Activated effector memory CD4-positive, alpha-beta T cell treated with Interleukin-2 at 50 U/mL for 16 hours (primary cell): ENCODE measurements around the gene CPNE4.

Experiments
- DNase-seq: peaks from one replicate; pipeline ENCODE4 v3.0.0-alpha.2; 2020

CPNE4 gene

GRCh38 chr3:131795390-131796090 lies 239.3 kb downstream of the CPNE4 start:
- no peak for DNase-seq

GRCh38 chr3:131794766-131795388 lies 239.9 kb downstream of the CPNE4 start:
- no peak for DNase-seq

DNA sequence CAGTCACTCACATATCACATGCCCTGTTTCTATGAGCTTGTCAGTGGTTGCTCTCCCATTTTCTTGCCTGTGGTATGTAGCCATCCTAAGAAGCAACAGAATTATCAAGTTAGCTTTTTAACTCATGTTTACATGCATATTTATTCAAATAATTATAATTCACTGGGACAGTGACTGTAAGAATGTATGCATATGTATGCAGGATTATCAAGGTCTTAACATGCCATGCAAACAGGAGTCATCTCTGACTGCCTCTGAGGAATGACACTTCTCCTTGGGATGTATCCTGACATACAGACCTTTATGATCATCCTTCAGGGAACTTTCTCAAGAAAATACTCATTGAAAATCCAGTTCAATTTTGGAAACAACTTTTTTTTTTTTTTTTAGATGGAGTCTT lies 240.9 kb downstream of the CPNE4 start:
- DNase-seq: no peak

DNA sequence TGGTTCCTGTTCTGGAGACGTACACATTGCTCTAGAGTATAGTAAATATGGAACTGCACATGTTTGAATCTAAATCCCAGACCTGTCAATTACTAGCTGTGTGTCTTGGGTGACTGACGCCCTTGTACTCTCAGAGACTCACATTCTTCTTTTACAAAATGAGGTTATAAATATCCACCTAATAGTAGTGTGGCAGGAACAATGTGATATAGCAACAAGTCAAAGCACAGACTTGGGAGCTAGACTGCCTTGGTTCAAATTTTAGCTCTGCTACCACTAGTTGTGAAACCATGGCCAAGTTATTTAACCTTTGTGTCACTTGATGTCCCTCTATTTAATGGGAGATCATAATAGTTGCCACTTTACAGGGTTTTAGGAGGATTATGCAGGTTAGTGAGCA lies 245.6 kb downstream of the CPNE4 start:
- no peak for DNase-seq

DNA sequence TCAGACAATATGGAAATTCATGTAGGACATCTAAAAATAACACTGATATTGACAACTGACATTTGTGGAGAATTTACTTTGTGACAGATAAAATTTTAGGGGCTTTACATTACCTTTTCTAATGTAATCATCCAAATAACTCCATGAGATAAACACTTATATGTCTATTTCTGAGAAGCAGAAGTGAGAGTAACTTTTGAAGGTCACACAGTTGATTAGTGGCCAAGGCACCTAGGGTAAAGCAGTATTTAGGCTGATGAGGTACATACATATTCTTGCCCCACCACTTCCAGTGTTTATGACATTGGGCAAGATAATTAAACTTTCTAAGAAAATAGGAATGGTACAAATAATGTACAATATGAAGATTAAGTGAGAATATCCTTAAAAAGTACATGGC lies 248.4 kb downstream of the CPNE4 start:
- DNase-seq: no peak

DNA sequence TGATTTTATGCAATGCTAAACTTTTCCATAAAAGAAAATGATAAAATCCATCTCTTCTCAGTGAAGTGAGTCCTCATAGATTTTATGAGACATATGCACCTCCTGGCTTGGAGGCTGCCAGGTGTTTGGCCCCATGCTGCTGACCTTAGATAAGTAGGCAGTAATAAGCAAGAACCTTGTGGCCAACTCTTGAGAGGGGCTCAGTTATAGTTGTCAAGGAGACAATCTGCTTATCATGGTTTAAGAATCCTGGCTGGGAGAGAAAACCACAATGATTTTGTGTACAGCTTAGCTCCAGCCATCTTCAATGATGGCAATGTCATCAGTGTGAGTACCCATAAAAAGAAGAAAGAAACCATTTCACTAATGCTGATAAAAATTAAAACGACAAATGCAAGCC lies 252.1 kb downstream of the CPNE4 start:
- DNase-seq: no peak

DNA sequence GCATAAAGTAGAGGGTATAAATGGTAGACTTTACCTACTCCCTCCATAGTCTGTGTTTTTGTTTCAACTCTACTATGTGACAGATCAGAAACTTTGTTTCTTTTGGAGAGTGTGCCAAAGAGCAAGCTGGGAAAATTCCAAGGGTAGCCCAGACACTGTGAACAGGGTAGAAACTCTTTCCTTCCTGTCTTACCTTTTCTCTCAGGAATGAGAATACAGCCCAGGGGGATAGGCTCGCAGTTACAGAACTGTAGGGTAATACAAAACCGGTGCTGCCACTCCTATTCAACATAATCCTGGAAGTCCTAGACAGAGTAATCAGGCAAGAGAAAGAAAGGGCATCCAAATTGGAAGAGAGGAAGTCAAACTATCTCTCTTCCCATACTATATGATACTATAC lies 256.3 kb downstream of the CPNE4 start:
- DNase-seq: no peak

DNA sequence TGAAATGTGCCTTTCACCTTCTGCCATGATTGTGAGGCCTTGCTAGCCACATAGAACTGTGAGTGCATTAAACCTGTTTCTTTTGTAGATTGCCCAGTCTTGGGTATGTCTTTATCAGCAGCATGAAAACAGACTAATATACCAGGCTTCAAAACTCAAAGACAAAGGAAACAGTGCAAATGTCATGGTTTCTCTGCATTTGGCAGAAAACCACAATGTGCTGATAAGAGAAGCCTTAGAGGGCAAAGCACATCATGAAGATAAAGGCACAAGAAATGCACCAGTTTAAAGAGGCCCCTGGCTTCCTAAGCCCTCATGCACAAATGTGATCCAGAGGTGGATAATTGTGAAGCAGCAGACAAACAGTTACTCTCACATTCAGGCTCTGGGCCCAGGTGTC lies 259.2 kb downstream of the CPNE4 start:
- DNase-seq: no peak

GRCh38 chr3:131772269-131773026 lies 262.4 kb downstream of the CPNE4 start:
- no peak for DNase-seq

DNA sequence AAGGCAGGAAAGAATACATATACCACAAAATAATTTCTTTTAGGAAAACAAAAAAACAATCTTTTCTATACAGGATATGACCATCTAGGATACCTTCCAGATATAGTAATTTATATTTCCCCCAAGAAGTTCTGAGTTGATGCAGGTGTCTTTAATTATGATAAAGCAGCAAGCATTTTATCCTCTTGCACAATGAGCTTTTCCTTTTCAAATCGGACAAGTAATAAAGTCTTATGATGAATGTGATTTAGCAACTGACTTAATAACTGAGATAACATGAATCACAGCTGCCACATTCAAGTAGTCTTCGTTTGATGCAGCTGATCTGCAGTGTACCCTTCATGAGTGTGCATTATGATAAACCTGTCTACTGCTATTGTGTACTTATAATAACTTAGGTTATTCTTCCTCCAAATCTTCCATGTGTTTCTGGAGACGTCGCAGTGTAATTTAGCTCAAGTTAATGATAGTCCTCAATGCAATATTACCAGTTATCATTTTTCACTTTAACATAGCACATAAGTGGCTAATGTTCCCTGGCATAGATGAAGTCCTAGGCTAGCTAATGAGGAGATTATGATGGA lies 271.7 kb downstream of the CPNE4 start:
- no peak for DNase-seq

GRCh38 chr3:131756405-131756804 lies 278.4 kb downstream of the CPNE4 start:
- no peak for DNase-seq

DNA sequence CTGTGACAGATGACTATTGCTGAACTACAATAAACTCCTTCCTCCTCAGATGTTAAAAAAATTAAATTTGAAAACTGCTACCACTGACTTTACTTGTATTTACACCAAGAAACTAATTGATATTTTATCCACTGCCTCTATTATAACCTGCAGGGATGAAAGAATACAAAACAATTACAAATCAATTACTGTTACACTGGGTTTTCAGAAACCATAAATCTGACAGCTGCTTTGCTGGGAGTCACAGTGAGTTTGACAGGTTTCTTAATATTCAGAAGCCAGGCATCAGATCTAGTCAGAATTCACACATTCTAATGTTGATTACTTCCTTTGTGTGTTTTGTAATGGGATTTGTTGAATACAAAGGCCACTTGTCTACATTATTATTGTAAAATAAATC lies 279.4 kb downstream of the CPNE4 start:
- no peak for DNase-seq

DNA sequence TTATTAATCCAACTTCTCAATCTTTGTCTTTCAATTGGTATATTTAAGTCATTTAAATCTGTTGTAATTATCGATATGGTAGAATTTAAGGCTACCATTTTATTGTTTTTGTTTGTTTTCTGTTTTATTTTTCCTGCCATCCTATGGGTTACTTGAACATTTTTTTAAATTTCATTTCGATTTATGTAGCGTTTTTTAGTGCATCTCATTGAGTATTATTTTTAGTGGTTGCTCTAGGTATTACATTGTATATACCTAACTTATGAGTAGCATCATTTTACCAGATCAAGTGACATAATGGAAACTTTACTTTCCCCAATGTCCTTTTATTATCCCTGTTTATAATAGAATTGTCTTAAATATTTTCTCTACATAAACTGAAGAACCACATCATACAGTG lies 284.6 kb downstream of the CPNE4 start:
- no peak for DNase-seq

- no peak for DNase-seq
Observed at GRCh38 chr3:131749826-131750225, 285.0 kb downstream of the CPNE4 start.

GRCh38 chr3:131747466-131747865 lies 287.3 kb downstream of the CPNE4 start:
- no peak for DNase-seq

DNA sequence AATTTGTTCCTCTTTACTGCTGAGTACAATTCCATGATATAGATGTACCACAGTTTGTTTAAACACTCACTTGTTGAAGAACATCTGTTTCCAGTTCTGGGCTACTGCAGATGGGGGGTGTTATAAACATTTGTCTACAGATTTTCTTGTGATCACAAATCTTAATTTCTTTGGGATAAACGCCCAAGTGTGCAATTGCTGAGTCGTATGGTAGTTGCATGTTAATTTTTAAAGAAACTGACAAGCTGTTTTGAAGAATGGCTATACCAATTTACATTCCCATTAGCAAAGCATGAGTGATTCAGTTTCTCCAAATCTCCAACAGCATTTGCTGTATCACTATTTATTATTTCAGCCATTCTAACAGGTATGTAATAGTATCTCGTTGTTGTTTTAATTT lies 290.0 kb downstream of the CPNE4 start:
- DNase-seq: no peak

DNA sequence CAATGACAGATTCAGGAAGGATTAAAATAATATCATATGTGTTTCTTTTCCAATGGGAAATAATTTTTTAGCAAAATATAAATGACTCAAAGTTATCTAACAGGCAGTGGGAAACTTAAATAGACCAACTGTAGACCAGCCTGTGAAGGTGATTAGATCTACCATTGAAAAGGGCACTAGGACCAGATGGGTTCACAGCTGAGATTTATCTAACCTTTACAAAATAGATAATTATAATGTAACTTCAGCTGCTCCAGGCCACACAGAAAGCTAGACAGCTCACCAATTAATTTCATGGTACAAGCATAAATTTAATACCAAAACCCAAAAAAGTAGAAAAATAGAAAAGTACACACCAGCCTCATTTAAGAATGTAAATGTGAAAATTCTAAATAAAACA lies 291.7 kb downstream of the CPNE4 start:
- DNase-seq: no peak

- DNase-seq: no peak
Observed at GRCh38 chr3:131739211-131739610, 295.6 kb downstream of the CPNE4 start.

DNA sequence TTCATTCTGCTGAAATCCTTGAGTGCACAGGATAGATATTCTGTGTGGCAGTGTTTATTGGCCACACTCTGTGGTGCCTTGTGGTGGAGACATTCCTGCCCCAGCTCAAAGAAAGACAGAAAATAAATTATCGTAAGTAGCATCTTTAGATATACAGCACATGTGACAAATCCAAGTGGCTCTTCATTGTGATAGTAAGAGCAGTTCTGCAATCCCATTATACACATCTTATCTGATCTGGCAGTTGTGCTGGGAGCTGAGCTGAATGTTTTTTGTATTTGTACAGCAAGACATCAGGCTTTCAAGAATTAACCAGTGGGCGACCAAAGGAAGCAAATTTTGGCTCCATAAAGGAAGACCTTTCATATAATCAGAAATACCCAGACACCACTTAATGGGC lies 296.7 kb downstream of the CPNE4 start:
- no peak for DNase-seq

DNA sequence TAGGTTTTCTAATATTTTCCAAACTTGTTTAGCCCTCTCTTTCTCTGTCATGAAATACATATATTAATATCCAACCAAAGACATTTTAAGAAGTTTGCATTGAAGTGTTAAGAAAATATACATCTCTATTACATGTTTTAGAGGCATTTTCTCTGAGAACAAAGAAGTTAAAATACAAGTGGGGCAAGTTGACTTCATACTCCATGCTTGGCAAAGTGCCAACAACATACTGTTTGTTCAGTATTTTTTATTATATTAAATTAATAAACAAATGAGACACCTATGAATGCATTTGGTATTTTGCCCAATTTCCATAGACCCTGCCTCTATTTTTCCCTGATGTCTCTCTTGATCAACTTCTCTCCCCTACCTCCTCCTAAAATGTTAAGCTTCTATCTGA lies 299.3 kb downstream of the CPNE4 start:
- no peak for DNase-seq

- no peak for DNase-seq
Observed at GRCh38 chr3:131735116-131735515, 299.7 kb downstream of the CPNE4 start.

DNA sequence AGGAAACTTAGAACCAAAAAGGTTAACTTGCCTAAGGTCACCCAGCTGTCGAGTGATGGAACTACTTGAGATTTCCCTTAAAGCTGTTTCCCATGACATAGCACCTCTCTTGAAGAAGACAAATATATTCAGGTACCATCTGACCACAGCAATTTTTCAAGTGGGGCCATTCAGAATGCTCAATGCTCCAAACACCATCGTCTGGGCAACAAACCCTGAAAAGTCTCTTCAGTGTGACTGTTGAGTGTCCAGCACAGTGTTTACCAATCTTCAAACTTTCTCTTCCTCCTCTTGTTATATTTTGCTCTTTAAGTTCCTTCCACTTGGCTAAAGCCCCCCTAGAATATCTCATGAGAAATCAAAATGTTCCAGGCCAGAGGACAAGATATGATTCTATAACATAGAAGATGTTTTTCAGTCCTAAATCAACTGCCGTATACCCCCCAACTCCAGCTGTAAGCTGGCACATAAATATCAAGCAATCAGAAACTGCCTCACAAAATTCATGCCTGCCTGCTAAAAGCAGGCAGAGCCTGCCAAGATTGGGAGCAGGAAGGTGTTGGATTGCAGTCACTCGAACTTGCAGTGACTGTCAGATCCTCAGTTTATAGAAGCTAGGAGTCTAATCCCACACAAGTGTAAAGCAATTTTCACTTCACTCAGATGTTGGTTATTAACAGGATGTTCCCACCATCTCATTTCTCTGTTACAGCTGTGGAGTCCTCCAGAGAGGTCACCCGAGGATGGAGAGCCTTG lies 301.6 kb downstream of the CPNE4 start:
- DNase-seq: no peak

GRCh38 chr3:131731709-131732108 lies 303.1 kb downstream of the CPNE4 start:
- DNase-seq: no peak
